H1 (cell line): Measurements from ENCODE around the gene SNAP47. TPM values are rescaled to one million over a fixed set of nuclear protein-coding genes. Genes with fewer than 3 reads are reported as not detected.
A peak's percentile ranks its signal among the peaks of the same experiment; 100 is the strongest.

Experiments
- CTCF ChIA-PET: fragments of 300-600 bp; sonication (Branson Sonifier 250); formaldehyde crosslinking; loops from one replicate; lab custom pipeline; 2021; ENCODE audit not compliant: partially characterized antibody; lab: Charles Lee
- POLR2A ChIA-PET: fragments of 300-600 bp; sonication (Branson Sonifier 250); formaldehyde crosslinking; loops from one replicate; lab custom pipeline; 2021; ENCODE audit warnings: inconsistent platforms; ENCODE audit not compliant: partially characterized antibody; lab: Charles Lee
- DNase-seq, 2 experiments: peaks; one replicate each; pipeline versions ENCODE4 v3.0.0 to v3.0.0-alpha.2; 2010 to 2022; ENCODE audit warnings: low spot score in 2 of 2, low read depth in 1 of 2, mixed read lengths in 1 of 2
- FAIRE-seq: peaks from 2 replicates; lab custom pipeline; 2011; peaks lifted over from hg19 to GRCh38; lab: Jason Lieb, UNC
- H2AFZ ChIP-seq: 2 replicates; pipeline ENCODE4 v1.8.1; 2012; ENCODE audit warnings: low read length, inconsistent platforms
- H2AK5ac ChIP-seq: 2 replicates; pipeline ENCODE4 v1.6.1; 2013; ENCODE audit warnings: low read depth, low read length
- H2BK120ac ChIP-seq: replicated peaks from 2 replicates; pipeline ENCODE3; 2013; ENCODE audit warnings: low read depth, low read length, inconsistent platforms
- H2BK12ac ChIP-seq: 2 replicates; pipeline ENCODE4 v1.6.1; 2013; ENCODE audit warnings: low read depth, low read length
- H2BK15ac ChIP-seq: 2 replicates; pipeline ENCODE4 v1.6.1; 2013; ENCODE audit warnings: low read length
- H2BK20ac ChIP-seq: 2 replicates; pipeline ENCODE4 v1.6.1; 2013; ENCODE audit warnings: low read length
- H2BK5ac ChIP-seq: 2 replicates; pipeline ENCODE4 v1.6.1; 2013; ENCODE audit warnings: low read depth, low read length
- H3K14ac ChIP-seq: 2 replicates; pipeline ENCODE4 v1.6.1; 2013; ENCODE audit warnings: inconsistent platforms; ENCODE audit not compliant: insufficient read length
- H3K18ac ChIP-seq: 2 replicates; pipeline ENCODE4 v1.6.1; 2013; ENCODE audit warnings: low read length; ENCODE audit errors: extremely low read depth
- H3K23ac ChIP-seq: 2 replicates; pipeline ENCODE4 v1.6.1; 2013; ENCODE audit warnings: inconsistent platforms; ENCODE audit not compliant: insufficient read length
- H3K23me2 ChIP-seq: 2 replicates; pipeline ENCODE4 v1.6.1; 2013; ENCODE audit warnings: low read depth, low read length
- H3K27ac ChIP-seq: 2 replicates; pipeline ENCODE4 v1.6.1; 2011; ENCODE audit warnings: low read depth, low read length, inconsistent platforms
- H3K27me3 ChIP-seq, 4 experiments: replicated peaks in 1 of 4; 1 replicate in 1 of 4; 2 replicates in 3 of 4; pipeline versions ENCODE4 v1.6.1 to v1.8.1; 2011 to 2013; ENCODE audit warnings: low read length in 3 of 4, mild to moderate bottlenecking in 3 of 4, inconsistent platforms in 2 of 4, mixed read lengths in 2 of 4, moderate library complexity in 1 of 4; ENCODE audit not compliant: control insufficient read depth in 3 of 4, insufficient read depth in 3 of 4; ENCODE audit errors: extremely low read depth in 1 of 4
- H3K36me3 ChIP-seq, 4 experiments: 2 replicates each; pipeline versions ENCODE4 v1.6.1 to v1.8.1; 2011 to 2013; ENCODE audit warnings: mild to moderate bottlenecking in 4 of 4, low read length in 3 of 4, moderate library complexity in 2 of 4, control low read depth in 1 of 4, inconsistent platforms in 1 of 4; ENCODE audit not compliant: insufficient read depth in 4 of 4, control insufficient read depth in 2 of 4
- H3K4ac ChIP-seq: replicated peaks from 2 replicates; pipeline ENCODE3; 2013; ENCODE audit warnings: low read length, low read depth, mixed read lengths, inconsistent platforms; ENCODE audit not compliant: insufficient read length
- H3K4me1 ChIP-seq, 4 experiments: replicated peaks in 1 of 4; 1 replicate in 1 of 4; 2 replicates in 3 of 4; pipeline versions ENCODE4 v1.6.1 to v1.8.1; 2011 to 2013; ENCODE audit warnings: low read length in 3 of 4, inconsistent platforms in 2 of 4, mixed read lengths in 1 of 4; ENCODE audit not compliant: insufficient read depth in 4 of 4, control insufficient read depth in 3 of 4
- H3K4me2 ChIP-seq, 2 experiments: 2 replicates each; pipeline versions ENCODE4 v1.6.1 to v1.8.1; 2011 to 2013; ENCODE audit warnings: low read depth in 2 of 2, low read length in 2 of 2, control low read depth in 1 of 2, inconsistent platforms in 1 of 2, mild to moderate bottlenecking in 1 of 2; ENCODE audit not compliant: insufficient read depth in 1 of 2
- H3K4me3 ChIP-seq, 4 experiments: fragments of 200-600, 300-600 bp in 1 of 4; sonication (generic), shearing (Covaris generic), sonication (Bioruptor Twin) in 1 of 4; 2 replicates each; pipeline versions ENCODE4 v1.5.1 to v1.8.1; 2011 to 2016; ENCODE audit warnings: low read length in 4 of 4, low read depth in 3 of 4, control low read depth in 2 of 4, inconsistent platforms in 2 of 4, mild to moderate bottlenecking in 2 of 4, mixed read lengths in 1 of 4, moderate library complexity in 1 of 4; ENCODE audit not compliant: insufficient read depth in 2 of 4; ENCODE audit errors: extremely low read depth in 1 of 4
- H3K56ac ChIP-seq: replicated peaks from 2 replicates; pipeline ENCODE3; 2013; ENCODE audit warnings: low read depth, mild to moderate bottlenecking, mixed read lengths, low read length, inconsistent platforms; ENCODE audit not compliant: insufficient read length
- H3K79me1 ChIP-seq: 2 replicates; pipeline ENCODE4 v1.6.1; 2013; ENCODE audit warnings: low read depth, low read length, control low read depth
- H3K79me2 ChIP-seq, 2 experiments: 2 replicates each; pipeline versions ENCODE4 v1.6.1 to v1.8.1; 2012 to 2013; ENCODE audit warnings: low read length in 2 of 2, mild to moderate bottlenecking in 2 of 2, inconsistent platforms in 1 of 2; ENCODE audit not compliant: insufficient read depth in 2 of 2, control insufficient read depth in 1 of 2
- H3K9ac ChIP-seq, 4 experiments: replicated peaks in 1 of 4; 1 replicate in 1 of 4; 2 replicates in 3 of 4; pipeline versions ENCODE4 v1.6.1 to v1.8.1; 2011 to 2013; ENCODE audit warnings: low read depth in 3 of 4, low read length in 3 of 4, control low read depth in 2 of 4, mild to moderate bottlenecking in 2 of 4, moderate library complexity in 2 of 4, inconsistent platforms in 1 of 4; ENCODE audit errors: extremely low read depth in 1 of 4
- H3K9me3 ChIP-seq, 2 experiments: 2 replicates each; pipeline versions ENCODE4 v1.6.1 to v1.8.1; 2012 to 2013; ENCODE audit warnings: mild to moderate bottlenecking in 2 of 2, moderate library complexity in 2 of 2, control low read depth in 1 of 2, inconsistent platforms in 1 of 2, low read depth in 1 of 2, low read length in 1 of 2, mixed read lengths in 1 of 2; ENCODE audit not compliant: insufficient read depth in 2 of 2
- H4K20me1 ChIP-seq, 2 experiments: replicated peaks in 1 of 2; 2 replicates each; pipeline versions ENCODE3 to v1.8.1; 2011 to 2013; ENCODE audit warnings: inconsistent platforms in 2 of 2, low read length in 2 of 2, mild to moderate bottlenecking in 1 of 2; ENCODE audit not compliant: insufficient read depth in 2 of 2, control insufficient read depth in 1 of 2
- H4K5ac ChIP-seq: 2 replicates; pipeline ENCODE4 v1.6.1; 2013; ENCODE audit warnings: low read length, low read depth, mixed read lengths, inconsistent platforms; ENCODE audit not compliant: insufficient read length
- H4K8ac ChIP-seq: 2 replicates; pipeline ENCODE4 v1.8.0; 2013; ENCODE audit warnings: mild to moderate bottlenecking, moderate library complexity, low read length, inconsistent platforms; ENCODE audit not compliant: insufficient read depth; ENCODE audit errors: extremely low read depth
- H4K91ac ChIP-seq: replicated peaks from 2 replicates; pipeline ENCODE3; 2013; ENCODE audit warnings: low read length, mixed read lengths, inconsistent platforms; ENCODE audit not compliant: insufficient read length
- CHD2 ChIP-seq: IDR thresholded peaks from 2 replicates; pipeline ENCODE4 v1.6.1; 2012; ENCODE audit warnings: low read length, improper control_type of control experiment
- CREB1 ChIP-seq: IDR thresholded peaks from 2 replicates; pipeline ENCODE4 v1.6.1; 2012; ENCODE audit warnings: inconsistent platforms
- GTF2F1 ChIP-seq: IDR thresholded peaks from 2 replicates; pipeline ENCODE4 v1.6.1; 2012; ENCODE audit warnings: low read depth, low read length, improper control_type of control experiment, borderline replicate concordance
- JUND ChIP-seq: IDR thresholded peaks from 2 replicates; pipeline ENCODE4 v1.6.1; 2011; ENCODE audit warnings: mild to moderate bottlenecking, improper control_type of control experiment, low read length
- POLR2A ChIP-seq, 2 experiments: IDR thresholded peaks; 1 replicate in 1 of 2; 2 replicates in 1 of 2; pipeline ENCODE4 v1.6.1; 2011; ENCODE audit warnings: low read depth in 2 of 2, low read length in 2 of 2, mild to moderate bottlenecking in 2 of 2; ENCODE audit errors: control extremely low read depth in 1 of 2
- TCF12 ChIP-seq: IDR thresholded peaks from 2 replicates; pipeline ENCODE4 v1.6.1; 2011; ENCODE audit warnings: low read depth, mild to moderate bottlenecking, low read length
- WGBS, 2 experiments: shearing (Covaris generic) in 1 of 2; methylation state at CpG; one replicate each; pipeline versions ENCODE4 v1.1.6 to v1.1.7; 2013 to 2015; ENCODE audit warnings: low lambda C conversion rate in 2 of 2, mixed read lengths in 2 of 2, inconsistent platforms in 1 of 2, low coverage in 1 of 2, missing lambda C conversion rate in 1 of 2; ENCODE audit not compliant: insufficient replicate concordance in 2 of 2, insufficient coverage in 1 of 2, insufficient read length in 1 of 2; ENCODE audit errors: extremely low coverage in 1 of 2, missing lambda C conversion rate in 1 of 2; 5-methylcytosine and 5-hydroxymethylcytosine counted together
- polyA plus RNA-seq, 7 experiments: library from polyadenylated mRNA; depleted of rRNA in 3 of 7; stranded (reverse) in 5 of 7; unstranded in 2 of 7; fragments of >200 nt in 5 of 7; fragments of 200-250 nt in 2 of 7; gene quantifications; 1 replicate in 5 of 7; 2 replicates in 1 of 7; 4 replicates in 1 of 7; pipeline versions ENCODE4 v1.2.1 to v1.2.3, GENCODE V29; 2011 to 2013; ENCODE audit warnings: missing spikeins in 2 of 7, mixed read lengths in 2 of 7
- total RNA-seq: library from RNA; stranded (reverse); fragmentation: NEBNext Ultra II Directional; extraction: Animal tissue kit (Norgen Biotek cat#: 25700); gene quantifications from 2 replicates; pipeline ENCODE4 v1.2.1, GENCODE V29; 2021
- TF ChIP-seq, protein P1 (sequence below): IDR thresholded peaks from 2 replicates; pipeline ENCODE4 v1.6.1; 2011; ENCODE audit warnings: low read length, improper control_type of control experiment

SNAP47 gene
- total and polyA plus RNA-seq, 2 of the 8 experiments (the other 6 are each of a cell fraction or from before 2014, with no cell fraction given): 37.6 to 42.2 TPM

DNA sequence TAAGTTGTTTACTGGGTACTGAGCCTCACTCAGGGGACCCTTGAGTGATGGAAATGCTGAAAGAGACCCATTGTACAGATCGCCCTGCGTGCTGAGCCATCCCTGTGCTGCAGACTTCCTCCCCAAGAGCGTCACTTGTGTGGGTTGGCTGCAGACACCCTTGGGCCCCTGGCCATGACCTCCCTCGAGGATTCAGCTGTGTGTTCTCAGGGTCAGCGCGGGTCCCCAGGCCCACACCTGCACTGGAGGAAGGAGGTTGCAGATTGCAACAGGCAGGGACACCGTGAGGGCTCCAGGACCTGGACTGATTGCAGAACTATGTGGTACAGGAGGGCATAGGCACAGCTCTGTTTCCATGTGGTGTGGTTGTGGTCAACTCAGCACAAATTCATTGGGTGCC is 4.4 kb downstream of the SNAP47 start:
- H2AFZ ChIP-seq: no peak overlapping the region
- H4K8ac ChIP-seq: 0 out of 2 replicates have a peak overlapping the region, but pooled peaks have one; percentile 2
- H2BK120ac ChIP-seq: no peak overlapping the region
- peaks cover 51% of the 10 kb centered on the region for H3K79me1 ChIP-seq
- peaks cover 0 to 5% (median 2%) of the 10 kb centered on the region in 4 experiments; a peak in 1 of 7 replicates for H3K4me1 ChIP-seq
- 93% methylated on average over 7 of the region's 7 CpGs; no CpG with 5 or more reads in 1 of the 2 experiments for WGBS, 2 experiments
- FAIRE-seq (no peak), DNase-seq (no peak)
- H3K4me3 ChIP-seq: no peak overlapping the region
- H2BK20ac ChIP-seq: no peak overlapping the region
- H3K9ac ChIP-seq: no peak overlapping the region
- H2AK5ac ChIP-seq: no peak overlapping the region
- no peaks in the 10 kb centered on the region for H3K27me3 ChIP-seq
- no peak overlapping the region for H3K4ac ChIP-seq
- H2BK15ac ChIP-seq: no peak overlapping the region
- CTCF ChIA-PET: interaction anchor here (2.8 kb wide), 1 partner anchor 10 kb away, joined by 9 read pairs; no protein-coding TSS in a partner anchor
- H3K56ac ChIP-seq: no peak overlapping the region
- no peak overlapping the region for H3K23ac ChIP-seq
- 0 out of 8 replicates have a peak, but pooled peaks cover 0 to 2% (median 0%) of the 10 kb centered on the region in 4 experiments for H3K36me3 ChIP-seq
- no peaks in the 10 kb centered on the region for H3K9me3 ChIP-seq
- H3K23me2 ChIP-seq: peaks cover 5% of the 10 kb centered on the region
- POLR2A ChIA-PET: interaction anchor here (1.4 kb wide), 1 partner anchor 9 kb away, joined by 5 read pairs; no protein-coding TSS in a partner anchor
- no peak overlapping the region for H4K5ac ChIP-seq
- no peak overlapping the region for H4K91ac ChIP-seq
- TF ChIP-seq, protein P1, sequence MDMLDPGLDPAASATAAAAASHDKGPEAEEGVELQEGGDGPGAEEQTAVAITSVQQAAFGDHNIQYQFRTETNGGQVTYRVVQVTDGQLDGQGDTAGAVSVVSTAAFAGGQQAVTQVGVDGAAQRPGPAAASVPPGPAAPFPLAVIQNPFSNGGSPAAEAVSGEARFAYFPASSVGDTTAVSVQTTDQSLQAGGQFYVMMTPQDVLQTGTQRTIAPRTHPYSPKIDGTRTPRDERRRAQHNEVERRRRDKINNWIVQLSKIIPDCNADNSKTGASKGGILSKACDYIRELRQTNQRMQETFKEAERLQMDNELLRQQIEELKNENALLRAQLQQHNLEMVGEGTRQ: no peak
- TF ChIP-seq CREB1 (no peak), JUND (no peak), CHD2 (no peak), POLR2A (IDR thresholded peaks at IDR 0.05; ENCODE audit: control extremely low read depth in 1 of 2, low read depth in 2 of 2, low read length in 2 of 2) (no peak), GTF2F1 (no peak), TCF12 (no peak)
- no peak overlapping the region for H3K4me2 ChIP-seq
- H3K18ac ChIP-seq: no peak overlapping the region
- H2BK12ac ChIP-seq: no peak overlapping the region
- peaks cover 17 to 28% of the 10 kb centered on the region in 2 experiments for H4K20me1 ChIP-seq
- H3K14ac ChIP-seq: no peak overlapping the region
- peaks cover 6 to 85% of the 10 kb centered on the region in 2 experiments; a peak in 3 of 4 replicates for H3K79me2 ChIP-seq
- H2BK5ac ChIP-seq: no peak overlapping the region
- H3K27ac ChIP-seq: no peak overlapping the region
